ENCODE measurements around the gene HBA1. TPM values are rescaled to one million over a fixed set of nuclear protein-coding genes. Genes with fewer than 3 reads are reported as not detected.
"Not testable (repeated sequence)": the region's sequence is repeated elsewhere in the genome, so short reads cannot be mapped to it uniquely, and the experiment has no call there.

Gene HBA1
- total RNA-seq, 1 donor from 2014 or later = not detected

- H3K4me3 Mint-ChIP-seq = no peak overlapping the region
Measured at GRCh38 chr16:169014-169413, 7.5 kb upstream of the HBA1 start.

DNA sequence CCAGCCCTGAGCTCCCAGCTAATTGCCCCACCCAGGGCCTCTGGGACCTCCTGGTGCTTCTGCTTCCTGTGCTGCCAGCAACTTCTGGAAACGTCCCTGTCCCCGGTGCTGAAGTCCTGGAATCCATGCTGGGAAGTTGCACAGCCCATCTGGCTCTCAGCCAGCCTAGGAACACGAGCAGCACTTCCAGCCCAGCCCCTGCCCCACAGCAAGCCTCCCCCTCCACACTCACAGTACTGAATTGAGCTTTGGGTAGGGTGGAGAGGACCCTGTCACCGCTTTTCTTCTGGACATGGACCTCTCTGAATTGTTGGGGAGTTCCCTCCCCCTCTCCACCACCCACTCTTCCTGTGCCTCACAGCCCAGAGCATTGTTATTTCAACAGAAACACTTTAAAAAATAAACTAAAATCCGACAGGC is 6.4 kb upstream of the HBA1 start:
- H3K27ac Mint-ChIP-seq; H3K4me1 Mint-ChIP-seq (ENCODE audit: unreplicated experiment); H3K9me3 Mint-ChIP-seq; H3K4me3 Mint-ChIP-seq; H3K36me3 Mint-ChIP-seq; DNase-seq (ENCODE audit: extremely low spot score, unreplicated experiment): not testable (repeated sequence)
- peaks cover 84% of the 10 kb centered on the region for H3K27me3 Mint-ChIP-seq

More at GRCh38 chr16:169014-169413, 7.5 kb upstream of the HBA1 start:
- Mint-ChIP-seq H3K27me3 (peaks cover 75% of the 10 kb centered on the region), H3K4me1 (ENCODE audit: unreplicated experiment) (no peaks in the 10 kb centered on the region), H3K9me3 (no peaks in the 10 kb centered on the region), H3K27ac (no peak overlapping the region), H3K36me3 (no peaks in the 10 kb centered on the region)
- no peak for DNase-seq (ENCODE audit: extremely low spot score, unreplicated experiment)
- TF ChIP-seq CTCF (conservative IDR thresholded peaks at IDR 0.05) = no peak

GRCh38 chr16:170788-171187 is 5.7 kb upstream of the HBA1 start:
- TF ChIP-seq CTCF (conservative IDR thresholded peaks at IDR 0.05) = no peak
- Mint-ChIP-seq H3K4me3 (no peak overlapping the region), H3K9me3 (no peaks in the 10 kb centered on the region), H3K27me3 (peaks cover 84% of the 10 kb centered on the region), H3K36me3 (no peaks in the 10 kb centered on the region), H3K4me1 (ENCODE audit: unreplicated experiment) (no peaks in the 10 kb centered on the region), H3K27ac (no peak overlapping the region)
- no peak for DNase-seq (ENCODE audit: extremely low spot score, unreplicated experiment)

DNA sequence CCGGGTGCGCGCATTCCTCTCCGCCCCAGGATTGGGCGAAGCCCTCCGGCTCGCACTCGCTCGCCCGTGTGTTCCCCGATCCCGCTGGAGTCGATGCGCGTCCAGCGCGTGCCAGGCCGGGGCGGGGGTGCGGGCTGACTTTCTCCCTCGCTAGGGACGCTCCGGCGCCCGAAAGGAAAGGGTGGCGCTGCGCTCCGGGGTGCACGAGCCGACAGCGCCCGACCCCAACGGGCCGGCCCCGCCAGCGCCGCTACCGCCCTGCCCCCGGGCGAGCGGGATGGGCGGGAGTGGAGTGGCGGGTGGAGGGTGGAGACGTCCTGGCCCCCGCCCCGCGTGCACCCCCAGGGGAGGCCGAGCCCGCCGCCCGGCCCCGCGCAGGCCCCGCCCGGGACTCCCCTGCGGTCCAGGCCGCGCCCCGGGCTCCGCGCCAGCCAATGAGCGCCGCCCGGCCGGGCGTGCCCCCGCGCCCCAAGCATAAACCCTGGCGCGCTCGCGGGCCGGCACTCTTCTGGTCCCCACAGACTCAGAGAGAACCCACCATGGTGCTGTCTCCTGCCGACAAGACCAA is 4.0 kb upstream of the HBA1 start, which contains the start of gene HBA2:
HBA2 (plus strand) TSS at position 503 of the 568 bp plus-strand sequence; CDS start at position 540, 37 bp downstream.
- not testable (repeated sequence) for H3K4me3 Mint-ChIP-seq; H3K4me1 Mint-ChIP-seq (ENCODE audit: unreplicated experiment); H3K36me3 Mint-ChIP-seq; H3K9me3 Mint-ChIP-seq; H3K27ac Mint-ChIP-seq; DNase-seq (ENCODE audit: extremely low spot score, unreplicated experiment)
- peaks cover 77% of the 10 kb centered on the region for H3K27me3 Mint-ChIP-seq

GRCh38 chr16:173211-173854 is 3.1 kb upstream of the HBA1 start:
- not testable (repeated sequence) for DNase-seq (ENCODE audit: extremely low spot score, unreplicated experiment); H3K4me1 Mint-ChIP-seq (ENCODE audit: unreplicated experiment); H3K4me3 Mint-ChIP-seq; H3K27ac Mint-ChIP-seq; H3K36me3 Mint-ChIP-seq; H3K9me3 Mint-ChIP-seq
- peaks cover 77% of the 10 kb centered on the region for H3K27me3 Mint-ChIP-seq

GRCh38 chr16:173928-174769 is 2.3 kb upstream of the HBA1 start:
- H3K27me3 Mint-ChIP-seq = peaks cover 75% of the 10 kb centered on the region
- H3K9me3 Mint-ChIP-seq; H3K4me1 Mint-ChIP-seq (ENCODE audit: unreplicated experiment); H3K27ac Mint-ChIP-seq; DNase-seq (ENCODE audit: extremely low spot score, unreplicated experiment); H3K36me3 Mint-ChIP-seq: not testable (repeated sequence)
- H3K4me3 Mint-ChIP-seq = peak overlapping the region; percentile 39

GRCh38 chr16:175011-175949 is 1.2 kb upstream of the HBA1 start:
- Mint-ChIP-seq H3K4me1 (ENCODE audit: unreplicated experiment) (peaks cover 6% of the 10 kb centered on the region), H3K27me3 (peaks cover 74% of the 10 kb centered on the region), H3K9me3 (no peaks in the 10 kb centered on the region), H3K4me3 (peak overlapping the region; percentile 44), H3K36me3 (no peaks in the 10 kb centered on the region), H3K27ac (no peak overlapping the region)
- DNase-seq (ENCODE audit: extremely low spot score, unreplicated experiment) = no peak
- TF ChIP-seq CTCF (conservative IDR thresholded peaks at IDR 0.05) = no peak

GRCh38 chr16:176006-176405 is 474 bp upstream of the HBA1 start:
- H3K27me3 Mint-ChIP-seq = peaks cover 67% of the 10 kb centered on the region
- H3K36me3 Mint-ChIP-seq; H3K27ac Mint-ChIP-seq; DNase-seq (ENCODE audit: extremely low spot score, unreplicated experiment); H3K9me3 Mint-ChIP-seq; H3K4me1 Mint-ChIP-seq (ENCODE audit: unreplicated experiment); H3K4me3 Mint-ChIP-seq: not testable (repeated sequence)

Data from type B pancreatic cell (in vitro differentiated cells).